PFSK-1 (cell line): ENCODE data around the gene BRINP3.

Source experiments
- POLR2AphosphoS5 ChIP-seq: IDR thresholded peaks from 2 replicates; pipeline ENCODE4 v1.6.1; 2012; ENCODE audit warnings: low read depth, mild to moderate bottlenecking, control low read depth, low read length, moderate library complexity
- TAF1 ChIP-seq: IDR thresholded peaks from 2 replicates; pipeline ENCODE4 v1.6.1; 2012; ENCODE audit warnings: low read length, control low read depth, borderline replicate concordance; ENCODE audit not compliant: insufficient read depth

GRCh38 chr1:190274721-190275120, 202.9 kb downstream of the BRINP3 start:
- no peak for TF ChIP-seq POLR2AphosphoS5
- no peak for TF ChIP-seq TAF1
